GM19452 (cell line): ENCODE data around the gene HRG.

Source experiments
- ATAC-seq: cut with Tn5 transposase; IDR thresholded peaks from one replicate; pipeline ENCODE4 v1.9.1; 2021; ENCODE audit not compliant: unreplicated experiment

HRG gene

DNA sequence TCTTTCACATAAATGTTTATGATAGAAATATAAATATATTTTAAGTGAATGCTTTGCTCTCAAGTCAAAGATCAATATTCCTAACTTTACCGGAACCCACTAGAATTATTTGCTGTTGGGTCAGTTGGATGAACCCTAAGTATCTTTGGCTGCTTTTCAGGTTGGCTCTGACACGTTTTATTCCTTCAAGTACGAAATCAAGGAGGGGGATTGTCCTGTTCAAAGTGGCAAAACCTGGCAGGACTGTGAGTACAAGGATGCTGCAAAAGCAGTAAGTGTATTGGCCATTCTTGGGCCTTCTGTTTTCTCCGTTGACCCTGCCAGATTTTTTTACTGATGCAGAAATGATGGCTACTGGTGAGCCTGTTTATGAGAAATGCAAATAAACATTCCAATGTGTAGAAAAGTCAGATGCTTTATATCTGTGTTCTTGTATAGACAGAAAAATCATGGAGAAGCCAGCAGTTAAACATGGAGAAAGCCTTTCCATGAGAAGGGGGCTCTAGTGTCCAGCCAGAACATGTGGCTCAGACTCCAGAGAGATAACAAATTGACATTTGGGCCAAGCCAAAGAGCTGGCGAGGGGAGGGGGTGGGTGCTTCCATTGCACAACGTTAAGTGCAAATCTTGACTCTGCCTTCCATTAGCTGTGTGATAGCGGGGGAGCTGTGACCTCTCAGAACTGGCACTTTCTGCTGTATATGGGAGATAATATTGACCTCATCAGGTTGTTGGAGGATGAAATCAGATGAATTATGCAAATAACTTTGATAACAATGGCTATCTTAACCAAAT is 54.3 kb downstream of the HRG start:
- no peak for ATAC-seq

DNA sequence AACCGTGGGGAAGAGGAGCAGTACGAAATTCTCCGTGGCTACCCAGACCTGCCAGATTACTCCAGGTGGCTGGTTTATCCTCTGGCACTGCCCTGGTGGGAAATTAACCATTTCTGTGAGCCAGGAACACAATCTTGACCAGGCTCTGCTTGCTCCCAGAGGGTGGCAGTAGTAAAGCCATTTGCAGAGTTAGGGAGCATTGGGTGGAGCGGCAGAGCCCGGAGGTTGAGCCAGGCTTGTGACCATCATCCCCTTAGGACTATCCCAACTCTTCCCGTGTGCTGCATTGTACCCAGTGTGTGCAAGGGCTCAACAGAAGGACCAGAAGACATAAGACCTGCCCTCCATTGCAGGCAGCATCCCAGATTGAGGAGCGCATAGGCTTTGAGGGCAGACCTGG is 56.6 kb downstream of the HRG start:
- no peak for ATAC-seq

DNA sequence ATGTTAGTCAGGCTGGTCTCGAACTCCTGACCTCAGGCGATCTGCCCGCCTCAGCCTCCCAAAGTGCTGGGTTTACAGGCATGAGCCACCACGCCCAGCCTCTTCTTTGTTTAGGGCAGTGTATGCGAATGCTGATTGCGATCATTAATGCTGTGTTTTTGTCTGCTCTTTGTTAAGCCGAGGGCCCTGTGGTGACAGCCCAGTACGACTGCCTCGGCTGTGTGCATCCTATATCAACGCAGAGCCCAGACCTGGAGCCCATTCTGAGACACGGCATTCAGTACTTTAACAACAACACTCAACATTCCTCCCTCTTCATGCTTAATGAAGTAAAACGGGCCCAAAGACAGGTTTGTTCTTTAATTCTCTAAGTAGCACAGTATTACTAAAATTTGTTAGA is 59.1 kb downstream of the HRG start:
- ATAC-seq: no peak
